ENCODE results near the gene CHAC1. TPM values are rescaled to one million over a fixed set of nuclear protein-coding genes. Genes with fewer than 3 reads are reported as not detected.

Gene CHAC1
- total RNA-seq, 1 experiment from 2014 or later, result 48.7 TPM

- H3K14ac ChIP-seq (ENCODE audit: insufficient read depth, low read length), result no peak overlapping the region; the same call in 1 of the 2 replicates
- peak overlapping the region; percentile 9 for H2AK5ac ChIP-seq (ENCODE audit: insufficient read length, low read length)
- no peak overlapping the region for H3K4me2 ChIP-seq (ENCODE audit: insufficient read depth, insufficient read length, low read length)
- no peak overlapping the region for H2BK15ac ChIP-seq (ENCODE audit: low read depth, low read length)
- WGBS (ENCODE audit: extremely low coverage, insufficient read length, low lambda C conversion rate), result no CpG with 5 or more reads among the region's 8 CpGs
- H2BK5ac ChIP-seq (ENCODE audit: insufficient read length, low read length), result no peak overlapping the region
- DNase-seq, result no peak
- no peak overlapping the region for H2AFZ ChIP-seq (ENCODE audit: low read length)
- peaks cover 2 to 3% of the 10 kb centered on the region in 2 experiments; a peak in 2 of 5 replicates for H3K9me3 Mint-ChIP-seq
- H3K79me1 ChIP-seq (ENCODE audit: insufficient read depth, low read depth, low read length, poor library complexity, severe bottlenecking), result no peaks in the 10 kb centered on the region
- peak overlapping the region; percentile 32 for H3K18ac ChIP-seq (ENCODE audit: insufficient read length, low read depth, low read length)
- H3K4me1 ChIP-seq (ENCODE audit: insufficient read depth, low read length), result peaks cover 3% of the 10 kb centered on the region; the same call in 1 of the 2 replicates
- H3K27me3 Mint-ChIP-seq (ENCODE audit: low read depth), result peaks cover 2% of the 10 kb centered on the region
- no peak overlapping the region for H3K4ac ChIP-seq (ENCODE audit: low read depth, low read length)
- H3K9ac ChIP-seq (ENCODE audit: extremely low read depth, insufficient read length, low read length), result no peak overlapping the region
- H4K8ac ChIP-seq (replicated peaks; ENCODE audit: insufficient read length, low read depth, low read length), result no peak overlapping the region
- no peak overlapping the region for H2BK20ac ChIP-seq (ENCODE audit: low read depth, low read length, poor library complexity, severe bottlenecking)
- H3K4me3 Mint-ChIP-seq, result no peak overlapping the region
- H3T11ph ChIP-seq (ENCODE audit: low read length), result no peak overlapping the region
- H4K5ac ChIP-seq (ENCODE audit: insufficient read length, low read depth, low read length), result no peak overlapping the region
- peaks cover 5% of the 10 kb centered on the region for H3K23me2 ChIP-seq (ENCODE audit: insufficient read length, low read depth, low read length, poor library complexity, severe bottlenecking)
- H3K4me1 Mint-ChIP-seq, result peaks cover 40 to 48% of the 10 kb centered on the region in 2 experiments
- H3K9me3 ChIP-seq (ENCODE audit: control insufficient read depth, low read depth, low read length), result no peaks in the 10 kb centered on the region
- no peak overlapping the region for H2BK120ac ChIP-seq (ENCODE audit: low read depth, low read length, poor library complexity, severe bottlenecking)
- no peak overlapping the region for H4K91ac ChIP-seq (ENCODE audit: insufficient read length, low read depth, low read length)
- no peaks in the 10 kb centered on the region for H3K27me3 ChIP-seq (ENCODE audit: insufficient read depth, low read length)
- H3K27ac ChIP-seq (ENCODE audit: insufficient read length, low read depth, low read length), result no peak overlapping the region
- no peaks in the 10 kb centered on the region for H4K20me1 ChIP-seq (ENCODE audit: control insufficient read depth, insufficient read depth, insufficient read length)
- peaks cover 19 to 38% (median 37%) of the 10 kb centered on the region in 3 experiments for H3K36me3 Mint-ChIP-seq (ENCODE audit: insufficient read depth in 1 of 3, low read depth in 3 of 3)
- H3K23ac ChIP-seq (ENCODE audit: insufficient read length, low read depth, low read length), result no peak overlapping the region
- no peaks in the 10 kb centered on the region for H3K79me2 ChIP-seq (ENCODE audit: insufficient read depth, low read length)
- H3K27ac Mint-ChIP-seq, result peak overlapping the region; percentile 43 to 81 (median 46)
- H3K56ac ChIP-seq (ENCODE audit: insufficient read length, low read depth, low read length), result no peak overlapping the region
- H2BK12ac ChIP-seq (ENCODE audit: insufficient read length, low read depth, low read length), result no peak overlapping the region
- TF ChIP-seq CTCF (conservative IDR thresholded peaks at IDR 0.05), result no peak
Observed at GRCh38 chr15:40958723-40959122, 5.5 kb downstream of the CHAC1 start.

Measured in H9 (cell line).